Natural killer cell treated with Interleukin-12 subunit alpha and Interleukin-12 subunit beta and Interleukin-15 and Interleukin-18, amount 100 ng/mL, for 72 hours (primary cell): ENCODE results near the gene ASB15. TPM values are rescaled to one million over a fixed set of nuclear protein-coding genes. Genes with fewer than 3 reads are reported as not detected.
A peak's percentile ranks its signal among the peaks of the same experiment; 100 is the strongest.

Source experiments
- ATAC-seq, 2 donors: fragments of 150-1000 bp; cut with Tn5 transposase in 1 of 2; sonication (Bioruptor Pico), chemical (Tn5 transposase) in 1 of 2; 2 replicates each; pipeline ENCODE4 v1.10.0; 2021
- DNase-seq: peaks from one replicate; pipeline ENCODE4 v3.0.0; 2022; ENCODE audit warnings: low spot score
- H3K27ac Mint-ChIP-seq, 2 donors: 1 replicate in 1 of 2; 2 replicates in 1 of 2; pipeline ENCODE4 v1.8.0; 2022; ENCODE audit warnings: mixed read lengths in 2 of 2, mild to moderate bottlenecking in 1 of 2, moderate library complexity in 1 of 2
- H3K27me3 Mint-ChIP-seq, 2 donors: 1 replicate in 1 of 2; 2 replicates in 1 of 2; pipeline ENCODE4 v1.8.0; 2022; ENCODE audit warnings: mixed read lengths in 2 of 2
- H3K36me3 Mint-ChIP-seq: one replicate; pipeline ENCODE4 v1.8.0; 2022; ENCODE audit warnings: mixed read lengths
- H3K4me1 Mint-ChIP-seq, 2 donors: 1 replicate in 1 of 2; 2 replicates in 1 of 2; pipeline ENCODE4 v1.8.0; 2022; ENCODE audit warnings: low read depth in 2 of 2, mixed read lengths in 2 of 2, mild to moderate bottlenecking in 1 of 2
- H3K4me3 Mint-ChIP-seq: one replicate; pipeline ENCODE4 v1.8.0; 2022; ENCODE audit warnings: mixed read lengths
- H3K9me3 Mint-ChIP-seq: 2 replicates; pipeline ENCODE4 v1.8.0; 2022; ENCODE audit warnings: mixed read lengths
- total RNA-seq, 2 donors: library from RNA; stranded (reverse); gene quantifications; one replicate each; pipeline ENCODE4 v1.2.3, GENCODE V29; 2022

ASB15 gene
- total RNA-seq, 2 donors from 2014 or later = not detected

GRCh38 chr7:123608991-123609882 lies 7.6 kb downstream of the ASB15 start:
- Mint-ChIP-seq H3K36me3 (no peaks in the 10 kb centered on the region), H3K27me3 (peaks cover 10 to 15% of the 10 kb centered on the region in 2 donors), H3K9me3 (no peaks in the 10 kb centered on the region), H3K27ac (no peak overlapping the region), H3K4me1 (no peaks in the 10 kb centered on the region), H3K4me3 (no peak overlapping the region)
- no peak for ATAC-seq
- DNase-seq = no peak

- no peaks in the 10 kb centered on the region for H3K4me1 Mint-ChIP-seq
Measured at GRCh38 chr7:123609883-123610239, 8.2 kb downstream of the ASB15 start.

GRCh38 chr7:123612024-123612423 lies 10.4 kb downstream of the ASB15 start:
- Mint-ChIP-seq H3K36me3 (no peaks in the 10 kb centered on the region), H3K4me1 (no peaks in the 10 kb centered on the region), H3K27me3 (peaks cover 10% of the 10 kb centered on the region in 2 donors), H3K9me3 (no peaks in the 10 kb centered on the region), H3K4me3 (no peak overlapping the region), H3K27ac (no peak overlapping the region)
- DNase-seq = no peak
- no peak for ATAC-seq

More at GRCh38 chr7:123609883-123610239, 8.2 kb downstream of the ASB15 start:
- no peak for DNase-seq
- H3K36me3 Mint-ChIP-seq = no peaks in the 10 kb centered on the region
- no peak for ATAC-seq
- no peak overlapping the region for H3K27ac Mint-ChIP-seq
- H3K27me3 Mint-ChIP-seq = peaks cover 10 to 16% of the 10 kb centered on the region in 2 donors
- H3K4me3 Mint-ChIP-seq = no peak overlapping the region
- H3K9me3 Mint-ChIP-seq = no peaks in the 10 kb centered on the region

- peaks cover 13 to 17% of the 10 kb centered on the region in 2 donors for H3K27me3 Mint-ChIP-seq
- no peaks in the 10 kb centered on the region for H3K4me1 Mint-ChIP-seq
- H3K4me3 Mint-ChIP-seq = no peak overlapping the region
- ATAC-seq (no peak), DNase-seq (no peak)
- H3K36me3 Mint-ChIP-seq = no peaks in the 10 kb centered on the region
- no peak overlapping the region for H3K27ac Mint-ChIP-seq
- H3K9me3 Mint-ChIP-seq = no peaks in the 10 kb centered on the region
Measured at GRCh38 chr7:123615344-123615743, 13.7 kb downstream of the ASB15 start.

GRCh38 chr7:123616223-123616622 lies 14.6 kb downstream of the ASB15 start:
- Mint-ChIP-seq H3K4me1 (no peaks in the 10 kb centered on the region), H3K4me3 (no peak overlapping the region), H3K27me3 (peaks cover 13 to 17% of the 10 kb centered on the region in 2 donors), H3K36me3 (no peaks in the 10 kb centered on the region), H3K9me3 (no peaks in the 10 kb centered on the region), H3K27ac (no peak overlapping the region)
- no peak for ATAC-seq
- no peak for DNase-seq

GRCh38 chr7:123621707-123622106 lies 20.1 kb downstream of the ASB15 start:
- Mint-ChIP-seq H3K27ac (no peak overlapping the region), H3K4me3 (no peak overlapping the region), H3K4me1 (peaks cover 0 to 6% of the 10 kb centered on the region in 2 donors), H3K36me3 (no peaks in the 10 kb centered on the region), H3K27me3 (peaks cover 14 to 25% of the 10 kb centered on the region in 2 donors), H3K9me3 (no peaks in the 10 kb centered on the region)
- no peak for ATAC-seq
- no peak for DNase-seq

GRCh38 chr7:123622660-123623386 lies 21.2 kb downstream of the ASB15 start:
- H3K27me3 Mint-ChIP-seq = peaks cover 12 to 20% of the 10 kb centered on the region in 2 donors
- no peaks in the 10 kb centered on the region for H3K9me3 Mint-ChIP-seq
- H3K4me1 Mint-ChIP-seq = peaks cover 0 to 6% of the 10 kb centered on the region in 2 donors
- no peaks in the 10 kb centered on the region for H3K36me3 Mint-ChIP-seq
- DNase-seq (no peak), ATAC-seq (no peak)
- no peak overlapping the region for H3K27ac Mint-ChIP-seq
- no peak overlapping the region for H3K4me3 Mint-ChIP-seq

- Mint-ChIP-seq H3K36me3 (no peaks in the 10 kb centered on the region), H3K9me3 (no peaks in the 10 kb centered on the region), H3K27ac (no peak overlapping the region), H3K4me1 (peaks cover 0 to 6% of the 10 kb centered on the region in 2 donors), H3K4me3 (no peak overlapping the region), H3K27me3 (peaks cover 9 to 21% of the 10 kb centered on the region in 2 donors)
- DNase-seq (peak; percentile 67), ATAC-seq (peak; percentile 62)
Measured at GRCh38 chr7:123624527-123625183, 23.0 kb downstream of the ASB15 start.

GRCh38 chr7:123625254-123625653 lies 23.6 kb downstream of the ASB15 start:
- no peak for DNase-seq
- Mint-ChIP-seq H3K36me3 (no peaks in the 10 kb centered on the region), H3K4me1 (peaks cover 0 to 6% of the 10 kb centered on the region in 2 donors), H3K4me3 (no peak overlapping the region), H3K27me3 (peaks cover 9 to 21% of the 10 kb centered on the region in 2 donors), H3K9me3 (no peaks in the 10 kb centered on the region), H3K27ac (no peak overlapping the region)
- ATAC-seq = no peak

- Mint-ChIP-seq H3K4me1 (peaks cover 0 to 6% of the 10 kb centered on the region in 2 donors), H3K27ac (no peak overlapping the region), H3K27me3 (peaks cover 9 to 31% of the 10 kb centered on the region in 2 donors), H3K4me3 (no peak overlapping the region), H3K9me3 (no peaks in the 10 kb centered on the region), H3K36me3 (no peaks in the 10 kb centered on the region)
- ATAC-seq (no peak), DNase-seq (no peak)
Measured at GRCh38 chr7:123627851-123628250, 26.2 kb downstream of the ASB15 start.

GRCh38 chr7:123628829-123629228 lies 27.2 kb downstream of the ASB15 start:
- Mint-ChIP-seq H3K36me3 (no peaks in the 10 kb centered on the region), H3K4me1 (peaks cover 0 to 6% of the 10 kb centered on the region in 2 donors), H3K4me3 (no peak overlapping the region), H3K9me3 (no peaks in the 10 kb centered on the region), H3K27ac (no peak overlapping the region), H3K27me3 (peaks cover 9 to 31% of the 10 kb centered on the region in 2 donors)
- ATAC-seq (no peak), DNase-seq (no peak)

GRCh38 chr7:123629281-123629680 lies 27.7 kb downstream of the ASB15 start:
- peaks cover 0 to 6% of the 10 kb centered on the region in 2 donors for H3K4me1 Mint-ChIP-seq
- H3K9me3 Mint-ChIP-seq = no peaks in the 10 kb centered on the region
- no peak overlapping the region for H3K27ac Mint-ChIP-seq
- no peaks in the 10 kb centered on the region for H3K36me3 Mint-ChIP-seq
- ATAC-seq (no peak), DNase-seq (no peak)
- H3K4me3 Mint-ChIP-seq = no peak overlapping the region
- H3K27me3 Mint-ChIP-seq = peaks cover 9 to 31% of the 10 kb centered on the region in 2 donors

- H3K4me3 Mint-ChIP-seq = no peak overlapping the region
- peaks cover 12 to 28% of the 10 kb centered on the region in 2 donors for H3K27me3 Mint-ChIP-seq
- no peak overlapping the region for H3K27ac Mint-ChIP-seq
- H3K4me1 Mint-ChIP-seq = no peaks in the 10 kb centered on the region
- no peaks in the 10 kb centered on the region for H3K9me3 Mint-ChIP-seq
- H3K36me3 Mint-ChIP-seq = no peaks in the 10 kb centered on the region
- ATAC-seq (no peak), DNase-seq (no peak)
Measured at GRCh38 chr7:123632808-123633207, 31.2 kb downstream of the ASB15 start.
